OCI-LY7 (cell line): ENCODE measurements around the gene BBS9. TPM values are rescaled to one million over a fixed set of nuclear protein-coding genes. Genes with fewer than 3 reads are reported as not detected.

ENCODE experiments used
- BruUV-seq: library from RNA; stranded (reverse); fragments of 400-500 nt; replicated peaks from 2 replicates; lab custom pipeline; 2021; lab: Mats Ljungman, UMichigan
- CTCF ChIA-PET: fragments of 300-600 bp; sonication (Branson Sonifier 250); formaldehyde crosslinking; loops from one replicate; lab custom pipeline; 2022; ENCODE audit warnings: antibody characterized with exemption; ENCODE audit not compliant: unreplicated experiment; lab: Charles Lee
- POLR2A ChIA-PET: fragments of 300-600 bp; sonication (Branson Sonifier 250); formaldehyde crosslinking; loops from one replicate; lab custom pipeline; 2022; ENCODE audit warnings: antibody characterized with exemption; lab: Charles Lee
- DNase-seq: peaks from one replicate; pipeline ENCODE4 v3.0.0-alpha.2; 2015; ENCODE audit warnings: low spot score
- H2AFZ ChIP-seq: fragments of 200-600 bp; sonication (generic), shearing (Covaris generic); 2 replicates; pipeline ENCODE4 v1.6.1; 2014; ENCODE audit warnings: mild to moderate bottlenecking, antibody characterized with exemption, low read length, moderate library complexity
- H3K27ac ChIP-seq: fragments of 200-600 bp; sonication (generic); 2 replicates; pipeline ENCODE4 v1.5.1; 2014; ENCODE audit warnings: mixed run types, low read depth, mild to moderate bottlenecking, moderate library complexity, low read length, inconsistent platforms; ENCODE audit not compliant: poor library complexity, severe bottlenecking
- H3K36me3 ChIP-seq: fragments of 200-600 bp; sonication (generic); 2 replicates; pipeline ENCODE4 v1.6.1; 2014; ENCODE audit warnings: mild to moderate bottlenecking, antibody characterized with exemption, low read length, moderate library complexity, mixed read lengths; ENCODE audit not compliant: insufficient read depth
- H3K4me1 ChIP-seq: fragments of 200-600 bp; sonication (generic); 2 replicates; pipeline ENCODE4 v1.5.1; 2014; ENCODE audit warnings: mild to moderate bottlenecking, low read length; ENCODE audit not compliant: insufficient read depth, poor library complexity, severe bottlenecking
- H3K4me2 ChIP-seq: fragments of 200-600 bp; sonication (generic); 2 replicates; pipeline ENCODE4 v1.6.1; 2014; ENCODE audit warnings: mild to moderate bottlenecking, low read length
- H3K4me3 ChIP-seq: fragments of 200-600 bp; sonication (generic); 2 replicates; pipeline ENCODE4 v1.5.1; 2014; ENCODE audit warnings: mild to moderate bottlenecking, low read depth, low read length; ENCODE audit not compliant: poor library complexity, severe bottlenecking
- H3K79me2 ChIP-seq: fragments of 200-600 bp; sonication (generic); 2 replicates; pipeline ENCODE4 v1.6.1; 2016; ENCODE audit warnings: low read depth, mild to moderate bottlenecking, low read length, moderate library complexity, mixed read lengths; ENCODE audit not compliant: insufficient read depth
- H3K9me2 ChIP-seq: fragments of 200-600 bp; sonication (generic); 2 replicates; pipeline ENCODE4 v1.6.1; 2016; ENCODE audit warnings: mild to moderate bottlenecking, low read length, mixed read lengths; ENCODE audit not compliant: insufficient read depth
- H3K9me3 ChIP-seq: fragments of 200-600 bp; sonication (generic); 2 replicates; pipeline ENCODE4 v1.6.1; 2014; ENCODE audit warnings: mild to moderate bottlenecking, mixed run types, low read length, mixed read lengths
- H4K20me1 ChIP-seq: fragments of 200-600 bp; sonication (generic); 2 replicates; pipeline ENCODE4 v1.6.1; 2014; ENCODE audit warnings: mild to moderate bottlenecking, antibody characterized with exemption, low read length, moderate library complexity, mixed read lengths; ENCODE audit not compliant: insufficient read depth
- EZH2phosphoT487 ChIP-seq: fragments of 200-600 bp; sonication (generic); IDR thresholded peaks from 2 replicates; pipeline ENCODE4 v1.6.1; 2018; ENCODE audit warnings: low read depth, borderline replicate concordance, mild to moderate bottlenecking, mixed run types, antibody characterized with exemption, low read length, moderate library complexity, mixed read lengths
- intact Hi-C: fragments of 100-400 bp; cut with micrococcal nuclease; formaldehyde crosslinking; loops from one replicate; pipeline ENCODE4 v1.10.0; 2022; ENCODE audit not compliant: unreplicated experiment
- total RNA-seq, 2 experiments: library from RNA; depleted of rRNA in 1 of 2; stranded (reverse); fragments of >200 nt in 1 of 2; shearing (Covaris generic) in 1 of 2; gene quantifications; 2 replicates each; pipeline ENCODE4 v1.2.3, GENCODE V29; 2014 to 2022
- TF ChIP-seq, protein P1 (sequence below): fragments of 200-600 bp; sonication (generic); conservative IDR thresholded peaks from 2 replicates; pipeline ENCODE4 v1.5.1; 2014; ENCODE audit warnings: mild to moderate bottlenecking, antibody characterized with exemption, low read length, moderate library complexity, mixed read lengths

The BBS9 gene
- total RNA-seq, 2 experiments from 2014 or later = 6.8 to 14.8 TPM

DNA sequence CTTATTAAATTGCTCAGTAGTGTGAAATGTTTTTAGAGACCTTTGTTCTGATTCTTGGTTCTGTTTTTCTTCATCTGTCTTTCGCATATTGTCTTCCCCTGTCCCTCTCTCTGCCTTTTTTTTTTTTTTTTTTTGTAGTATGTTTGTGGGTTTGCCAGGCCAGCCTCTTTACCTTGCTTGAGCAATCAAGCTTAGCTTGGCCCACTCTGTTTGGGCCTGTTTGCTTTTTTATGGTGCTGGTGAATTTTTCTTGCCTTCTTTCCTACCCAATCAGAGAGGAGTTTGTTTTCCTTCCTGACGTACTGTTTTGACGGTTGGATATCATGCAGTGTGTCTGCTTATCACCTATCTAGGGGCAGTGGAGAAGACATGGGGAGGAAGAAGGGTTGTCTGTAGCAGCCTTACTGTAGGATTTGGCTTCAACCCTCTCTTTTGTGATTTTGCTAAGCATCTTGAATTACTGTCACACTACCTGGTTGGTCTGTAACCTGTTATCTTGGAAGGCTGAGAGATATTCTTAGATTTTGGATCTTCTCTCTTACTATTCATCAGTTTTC lies 64.0 kb downstream of the BBS9 start:
- Histone ChIP-seq H3K4me3 (no peak overlapping the region), H3K9me2 (no peaks in the 10 kb centered on the region), H3K27ac (no peak overlapping the region), H3K4me2 (peak overlapping the region; percentile 41), H3K4me1 (peaks cover 21% of the 10 kb centered on the region), H3K36me3 (no peaks in the 10 kb centered on the region), H3K9me3 (no peaks in the 10 kb centered on the region), H4K20me1 (no peaks in the 10 kb centered on the region), H3K79me2 (no peaks in the 10 kb centered on the region), H2AFZ (peak overlapping the region; percentile 9; the same call in 1 of the 2 replicates)
- intact Hi-C loops = no loop called here
- no TSS peak for BruUV-seq
- POLR2A ChIA-PET = interaction anchor here (1.4 kb wide), 1 partner anchor 10 kb away, joined by 4 read pairs; no protein-coding TSS in a partner anchor
- DNase-seq = peak; percentile 22
- TF ChIP-seq, protein P1, sequence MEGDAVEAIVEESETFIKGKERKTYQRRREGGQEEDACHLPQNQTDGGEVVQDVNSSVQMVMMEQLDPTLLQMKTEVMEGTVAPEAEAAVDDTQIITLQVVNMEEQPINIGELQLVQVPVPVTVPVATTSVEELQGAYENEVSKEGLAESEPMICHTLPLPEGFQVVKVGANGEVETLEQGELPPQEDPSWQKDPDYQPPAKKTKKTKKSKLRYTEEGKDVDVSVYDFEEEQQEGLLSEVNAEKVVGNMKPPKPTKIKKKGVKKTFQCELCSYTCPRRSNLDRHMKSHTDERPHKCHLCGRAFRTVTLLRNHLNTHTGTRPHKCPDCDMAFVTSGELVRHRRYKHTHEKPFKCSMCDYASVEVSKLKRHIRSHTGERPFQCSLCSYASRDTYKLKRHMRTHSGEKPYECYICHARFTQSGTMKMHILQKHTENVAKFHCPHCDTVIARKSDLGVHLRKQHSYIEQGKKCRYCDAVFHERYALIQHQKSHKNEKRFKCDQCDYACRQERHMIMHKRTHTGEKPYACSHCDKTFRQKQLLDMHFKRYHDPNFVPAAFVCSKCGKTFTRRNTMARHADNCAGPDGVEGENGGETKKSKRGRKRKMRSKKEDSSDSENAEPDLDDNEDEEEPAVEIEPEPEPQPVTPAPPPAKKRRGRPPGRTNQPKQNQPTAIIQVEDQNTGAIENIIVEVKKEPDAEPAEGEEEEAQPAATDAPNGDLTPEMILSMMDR = no peak
- TF ChIP-seq EZH2phosphoT487 = no peak
- CTCF ChIA-PET = no interaction called here

DNA sequence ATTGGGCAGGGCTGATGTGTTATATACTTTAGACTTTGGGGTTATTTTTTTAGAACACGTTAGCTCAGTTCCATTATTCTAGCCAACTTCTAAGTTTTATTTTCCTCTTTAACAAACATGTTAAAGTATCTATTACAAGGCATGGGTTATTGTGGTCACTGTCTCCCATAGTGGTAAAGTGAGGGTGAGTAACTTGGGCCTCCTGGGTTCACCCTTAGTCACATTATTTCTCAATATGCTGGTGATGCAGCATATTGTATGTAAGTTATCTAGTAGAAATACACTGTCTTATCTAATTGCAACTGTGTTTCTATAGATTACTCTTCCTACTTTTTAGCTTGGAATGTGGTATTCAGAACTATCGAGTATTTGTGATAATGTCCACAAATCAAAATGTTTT lies 65.9 kb downstream of the BBS9 start:
- TF ChIP-seq, protein P1 = no peak
- no peak for TF ChIP-seq EZH2phosphoT487
- intact Hi-C loops = no loop called here
- no peaks in the 10 kb centered on the region for H3K9me2 ChIP-seq
- no peaks in the 10 kb centered on the region for H4K20me1 ChIP-seq
- H2AFZ ChIP-seq = no peak overlapping the region
- H3K79me2 ChIP-seq = no peaks in the 10 kb centered on the region
- H3K4me2 ChIP-seq = no peak overlapping the region
- BruUV-seq = no TSS peak
- no peak overlapping the region for H3K4me3 ChIP-seq
- H3K4me1 ChIP-seq = peaks cover 21% of the 10 kb centered on the region
- no peak overlapping the region for H3K27ac ChIP-seq
- no peak for DNase-seq
- POLR2A ChIA-PET = interaction anchor here (1.2 kb wide), 1 partner anchor 23 kb away, joined by 4 read pairs; no protein-coding TSS in a partner anchor
- CTCF ChIA-PET = no interaction called here
- H3K36me3 ChIP-seq = no peaks in the 10 kb centered on the region
- H3K9me3 ChIP-seq = no peaks in the 10 kb centered on the region

DNA sequence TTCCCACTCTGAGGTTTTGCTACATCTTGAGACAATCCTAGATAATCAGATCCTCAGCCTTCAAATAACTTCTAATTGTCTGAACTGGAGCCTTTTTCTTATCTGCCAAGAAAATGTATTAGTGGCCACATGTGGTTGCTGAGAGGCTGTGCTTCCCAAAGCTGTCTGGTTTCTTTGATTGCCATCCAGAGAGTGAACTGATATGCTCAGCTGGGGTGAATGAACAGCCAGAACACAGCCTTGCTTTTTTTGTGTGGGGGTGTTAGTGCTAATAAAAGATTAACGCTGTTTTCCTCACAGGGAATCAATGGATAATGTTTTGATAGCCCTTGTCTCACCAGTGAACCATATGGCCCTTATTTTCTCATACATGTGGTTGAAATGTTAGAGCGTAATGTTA lies 66.9 kb downstream of the BBS9 start:
- POLR2A ChIA-PET = interaction anchor here (0.6 to 1.2 kb wide), 2 partner anchors 13 to 40 kb away, joined by 3 read pairs; no protein-coding TSS in a partner anchor
- H3K4me3 ChIP-seq = no peak overlapping the region
- TF ChIP-seq, protein P1 = no peak
- TF ChIP-seq EZH2phosphoT487 = no peak
- intact Hi-C loops = no loop called here
- H3K27ac ChIP-seq = no peak overlapping the region
- H3K4me1 ChIP-seq = peaks cover 17% of the 10 kb centered on the region
- H3K79me2 ChIP-seq = no peaks in the 10 kb centered on the region
- no peak overlapping the region for H3K4me2 ChIP-seq
- no peaks in the 10 kb centered on the region for H3K9me3 ChIP-seq
- H3K9me2 ChIP-seq = no peaks in the 10 kb centered on the region
- H2AFZ ChIP-seq = no peak overlapping the region
- no peaks in the 10 kb centered on the region for H3K36me3 ChIP-seq
- no peak for DNase-seq
- H4K20me1 ChIP-seq = no peaks in the 10 kb centered on the region
- CTCF ChIA-PET = no interaction called here
- no TSS peak for BruUV-seq
